ENCODE results near the gene SLC36A4.

SLC36A4 gene

GRCh38 chr11:93155738-93156137, 42.1 kb downstream of the SLC36A4 start:
- TF ChIP-seq CTCF (conservative IDR thresholded peaks at IDR 0.05; ENCODE audit: low read depth, low read length) = no peak
- H3K4me3 ChIP-seq (ENCODE audit: low read depth, low read length) = no peak overlapping the region
- no peak for DNase-seq (ENCODE audit: low read depth)

- no peak for TF ChIP-seq CTCF (conservative IDR thresholded peaks at IDR 0.05; ENCODE audit: low read depth, low read length)
- no peak for DNase-seq (ENCODE audit: low read depth)
- H3K4me3 ChIP-seq (ENCODE audit: low read depth, low read length) = no peak overlapping the region
Measured at GRCh38 chr11:93145390-93145915, 52.3 kb downstream of the SLC36A4 start.

GRCh38 chr11:93143800-93144199, 54.0 kb downstream of the SLC36A4 start:
- H3K4me3 ChIP-seq (ENCODE audit: low read depth, low read length) = no peak overlapping the region
- peak; percentile 36 for DNase-seq (ENCODE audit: low read depth)
- no peak for TF ChIP-seq CTCF (conservative IDR thresholded peaks at IDR 0.05; ENCODE audit: low read depth, low read length)

- no peak for TF ChIP-seq CTCF (conservative IDR thresholded peaks at IDR 0.05; ENCODE audit: low read depth, low read length)
- peak; percentile 68 for DNase-seq (ENCODE audit: low read depth)
- H3K4me3 ChIP-seq (ENCODE audit: low read depth, low read length) = no peak overlapping the region
Measured at GRCh38 chr11:93143186-93143585, 54.6 kb downstream of the SLC36A4 start.

- DNase-seq (ENCODE audit: low read depth) = peak; percentile 88
- no peak overlapping the region for H3K4me3 ChIP-seq (ENCODE audit: low read depth, low read length)
- TF ChIP-seq CTCF (conservative IDR thresholded peaks at IDR 0.05; ENCODE audit: low read depth, low read length) = no peak
Measured at GRCh38 chr11:93133488-93134109, 64.2 kb downstream of the SLC36A4 start.

GRCh38 chr11:93132836-93133235, 65.0 kb downstream of the SLC36A4 start:
- no peak for TF ChIP-seq CTCF (conservative IDR thresholded peaks at IDR 0.05; ENCODE audit: low read depth, low read length)

GRCh38 chr11:93131709-93132108, 66.1 kb downstream of the SLC36A4 start:
- TF ChIP-seq CTCF (conservative IDR thresholded peaks at IDR 0.05; ENCODE audit: low read depth, low read length) = peak; percentile 23
- no peak for DNase-seq (ENCODE audit: low read depth)
- no peak overlapping the region for H3K4me3 ChIP-seq (ENCODE audit: low read depth, low read length)

More at GRCh38 chr11:93132836-93133235, 65.0 kb downstream of the SLC36A4 start:
- peak; percentile 36 for DNase-seq (ENCODE audit: low read depth)
- no peak overlapping the region for H3K4me3 ChIP-seq (ENCODE audit: low read depth, low read length)

All from choroid plexus epithelial cell (primary cell).